Measurements from ENCODE around the gene SIDT1.

DNA sequence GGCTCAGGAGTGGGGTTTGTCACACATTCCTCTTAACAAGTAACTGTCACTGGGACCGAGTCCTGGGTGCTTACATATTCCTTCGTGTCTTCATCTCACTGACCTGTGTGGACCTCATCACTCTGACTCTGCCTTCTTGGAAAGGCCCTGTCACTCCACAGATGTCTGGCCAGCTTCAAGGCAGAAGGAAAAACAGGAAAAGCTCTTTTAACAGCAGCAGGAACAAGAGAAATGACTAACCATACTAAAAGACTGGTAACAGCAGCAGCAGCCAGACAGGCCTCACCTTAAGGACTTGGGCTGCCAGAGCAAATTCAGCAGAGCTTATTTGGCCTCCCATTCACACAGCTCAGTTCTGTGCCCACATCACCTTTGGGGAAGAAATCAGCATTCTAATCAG lies 96.0 kb downstream of the SIDT1 start:
- TF ChIP-seq, protein P1, sequence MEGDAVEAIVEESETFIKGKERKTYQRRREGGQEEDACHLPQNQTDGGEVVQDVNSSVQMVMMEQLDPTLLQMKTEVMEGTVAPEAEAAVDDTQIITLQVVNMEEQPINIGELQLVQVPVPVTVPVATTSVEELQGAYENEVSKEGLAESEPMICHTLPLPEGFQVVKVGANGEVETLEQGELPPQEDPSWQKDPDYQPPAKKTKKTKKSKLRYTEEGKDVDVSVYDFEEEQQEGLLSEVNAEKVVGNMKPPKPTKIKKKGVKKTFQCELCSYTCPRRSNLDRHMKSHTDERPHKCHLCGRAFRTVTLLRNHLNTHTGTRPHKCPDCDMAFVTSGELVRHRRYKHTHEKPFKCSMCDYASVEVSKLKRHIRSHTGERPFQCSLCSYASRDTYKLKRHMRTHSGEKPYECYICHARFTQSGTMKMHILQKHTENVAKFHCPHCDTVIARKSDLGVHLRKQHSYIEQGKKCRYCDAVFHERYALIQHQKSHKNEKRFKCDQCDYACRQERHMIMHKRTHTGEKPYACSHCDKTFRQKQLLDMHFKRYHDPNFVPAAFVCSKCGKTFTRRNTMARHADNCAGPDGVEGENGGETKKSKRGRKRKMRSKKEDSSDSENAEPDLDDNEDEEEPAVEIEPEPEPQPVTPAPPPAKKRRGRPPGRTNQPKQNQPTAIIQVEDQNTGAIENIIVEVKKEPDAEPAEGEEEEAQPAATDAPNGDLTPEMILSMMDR (IDR thresholded peaks at IDR 0.05; ENCODE audit: insufficient read depth, low read length), result no peak
- TF ChIP-seq POLR2AphosphoS5 (IDR thresholded peaks at IDR 0.05; ENCODE audit: low read depth), result no peak
- TF ChIP-seq, protein P2, sequence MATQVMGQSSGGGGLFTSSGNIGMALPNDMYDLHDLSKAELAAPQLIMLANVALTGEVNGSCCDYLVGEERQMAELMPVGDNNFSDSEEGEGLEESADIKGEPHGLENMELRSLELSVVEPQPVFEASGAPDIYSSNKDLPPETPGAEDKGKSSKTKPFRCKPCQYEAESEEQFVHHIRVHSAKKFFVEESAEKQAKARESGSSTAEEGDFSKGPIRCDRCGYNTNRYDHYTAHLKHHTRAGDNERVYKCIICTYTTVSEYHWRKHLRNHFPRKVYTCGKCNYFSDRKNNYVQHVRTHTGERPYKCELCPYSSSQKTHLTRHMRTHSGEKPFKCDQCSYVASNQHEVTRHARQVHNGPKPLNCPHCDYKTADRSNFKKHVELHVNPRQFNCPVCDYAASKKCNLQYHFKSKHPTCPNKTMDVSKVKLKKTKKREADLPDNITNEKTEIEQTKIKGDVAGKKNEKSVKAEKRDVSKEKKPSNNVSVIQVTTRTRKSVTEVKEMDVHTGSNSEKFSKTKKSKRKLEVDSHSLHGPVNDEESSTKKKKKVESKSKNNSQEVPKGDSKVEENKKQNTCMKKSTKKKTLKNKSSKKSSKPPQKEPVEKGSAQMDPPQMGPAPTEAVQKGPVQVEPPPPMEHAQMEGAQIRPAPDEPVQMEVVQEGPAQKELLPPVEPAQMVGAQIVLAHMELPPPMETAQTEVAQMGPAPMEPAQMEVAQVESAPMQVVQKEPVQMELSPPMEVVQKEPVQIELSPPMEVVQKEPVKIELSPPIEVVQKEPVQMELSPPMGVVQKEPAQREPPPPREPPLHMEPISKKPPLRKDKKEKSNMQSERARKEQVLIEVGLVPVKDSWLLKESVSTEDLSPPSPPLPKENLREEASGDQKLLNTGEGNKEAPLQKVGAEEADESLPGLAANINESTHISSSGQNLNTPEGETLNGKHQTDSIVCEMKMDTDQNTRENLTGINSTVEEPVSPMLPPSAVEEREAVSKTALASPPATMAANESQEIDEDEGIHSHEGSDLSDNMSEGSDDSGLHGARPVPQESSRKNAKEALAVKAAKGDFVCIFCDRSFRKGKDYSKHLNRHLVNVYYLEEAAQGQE (IDR thresholded peaks at IDR 0.05; ENCODE audit: insufficient replicate concordance, low read depth), result no peak
- TF ChIP-seq GABPA (IDR thresholded peaks at IDR 0.05; ENCODE audit: low read depth), result no peak
- no peak for TF ChIP-seq SPI1 (IDR thresholded peaks at IDR 0.05; ENCODE audit: borderline replicate concordance, low read depth)

All from HL-60 (cell line).